Vagina (tissue), 2 donors: ENCODE data around the gene SCGB3A2. TPM values are rescaled to one million over a fixed set of nuclear protein-coding genes. Genes with fewer than 3 reads are reported as not detected.

Source experiments
- DNase-seq, 2 donors: peaks; one replicate each; pipeline ENCODE4 v3.0.0-alpha.2; 2017; ENCODE audit errors: extremely low spot score in 2 of 2
- H3K27ac ChIP-seq: fragments of 200-600 bp; sonication (generic); one replicate; pipeline ENCODE4 v1.5.1; 2019
- H3K27me3 ChIP-seq: fragments of 200-600 bp; sonication (generic); one replicate; pipeline ENCODE4 v1.5.1; 2019
- H3K36me3 ChIP-seq, 2 donors: fragments of 200-600 bp; sonication (generic); one replicate each; pipeline ENCODE4 v1.5.1; 2017 to 2019
- H3K4me1 ChIP-seq: fragments of 200-600 bp; sonication (generic); one replicate; pipeline ENCODE4 v1.5.1; 2019
- H3K4me3 ChIP-seq, 2 donors: fragments of 200-600 bp; sonication (generic); 1 replicate in 1 of 2; 2 replicates in 1 of 2; pipeline ENCODE4 v1.5.1; 2016 to 2019
- H3K9me3 ChIP-seq: fragments of 200-600 bp; sonication (generic); one replicate; pipeline ENCODE4 v1.5.1; 2019
- CTCF ChIP-seq, 3 experiments: fragments of 450-650 bp in 2 of 3; fragments of 200-600 bp in 1 of 3; sonication (generic) in 1 of 3; IDR thresholded peaks; one replicate each; pipeline ENCODE4 v1.5.1; 2017 to 2019; ENCODE audit warnings: antibody characterized with exemption in 3 of 3, mild to moderate bottlenecking in 2 of 3, moderate library complexity in 2 of 3
- POLR2A ChIP-seq, 2 donors: fragments of 450-650 bp; IDR thresholded peaks; one replicate each; pipeline ENCODE4 v1.6.1; 2017; ENCODE audit warnings: antibody characterized with exemption in 2 of 2, mild to moderate bottlenecking in 2 of 2, moderate library complexity in 2 of 2
- POLR2AphosphoS5 ChIP-seq, 2 donors: sonication (generic); formaldehyde crosslinking; IDR thresholded peaks; one replicate each; pipeline ENCODE4 v1.9.0; 2017; ENCODE audit warnings: antibody characterized with exemption in 2 of 2, mild to moderate bottlenecking in 2 of 2, low read depth in 1 of 2; ENCODE audit not compliant: insufficient read depth in 1 of 2
- intact Hi-C: fragments of 100-400 bp; cut with DNase I; formaldehyde crosslinking; loops from one replicate; pipeline ENCODE4 v1.15.1; 2023
- total RNA-seq: library from RNA; depleted of rRNA; stranded (reverse); fragments of >200 nt; gene quantifications from one replicate; pipeline ENCODE4 v1.2.3, GENCODE V29; 2016

The SCGB3A2 gene
- total RNA-seq, 1 donor from 2014 or later: not detected

DNA sequence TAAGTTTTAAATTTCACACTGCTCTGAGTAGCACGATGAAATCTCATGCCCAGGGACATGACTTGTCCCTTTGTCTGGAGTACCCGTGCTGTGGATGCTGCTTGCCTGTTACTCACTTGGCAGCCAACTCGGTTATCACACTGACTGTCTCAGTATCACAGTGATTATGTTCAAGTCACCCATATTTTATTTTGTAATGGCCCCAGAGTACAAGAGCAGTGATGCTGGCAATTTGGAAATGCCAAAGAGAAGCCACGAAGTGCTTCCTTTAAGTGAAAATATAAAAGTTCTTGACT lies 22.8 kb upstream of the SCGB3A2 start:
- intact Hi-C loops: no loop called here
- no peaks in the 10 kb centered on the region for H3K27me3 ChIP-seq
- no peak overlapping the region for H3K4me3 ChIP-seq
- no peaks in the 10 kb centered on the region for H3K36me3 ChIP-seq
- H3K4me1 ChIP-seq: no peaks in the 10 kb centered on the region
- H3K27ac ChIP-seq: no peak overlapping the region
- no peaks in the 10 kb centered on the region for H3K9me3 ChIP-seq
- DNase-seq: no peak
- TF ChIP-seq POLR2A (IDR thresholded peaks at IDR 0.05) (no peak), CTCF (IDR thresholded peaks at IDR 0.05) (no peak), POLR2AphosphoS5 (IDR thresholded peaks at IDR 0.05; ENCODE audit: insufficient read depth in 1 of 2, low read depth in 1 of 2) (no peak)

DNA sequence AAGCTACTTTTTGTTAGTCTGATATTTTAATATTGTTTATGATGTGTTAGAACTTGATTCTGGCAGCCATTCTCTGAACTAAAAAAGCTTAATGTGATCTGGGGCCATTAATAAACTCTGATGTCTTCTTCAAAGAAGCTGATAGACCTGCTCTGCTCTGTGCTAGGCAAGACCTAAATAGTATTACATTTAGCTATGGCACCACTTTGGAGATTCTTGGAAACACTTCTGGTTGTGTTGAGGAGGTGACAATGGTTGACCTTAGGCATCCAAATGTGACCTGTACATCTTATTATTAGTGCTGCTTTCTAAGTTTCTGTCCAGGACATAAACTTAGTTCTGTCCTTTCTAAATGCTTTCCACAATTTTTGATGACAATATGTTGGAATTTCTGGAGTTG lies 21.7 kb upstream of the SCGB3A2 start:
- no peaks in the 10 kb centered on the region for H3K9me3 ChIP-seq
- intact Hi-C loops: no loop called here

DNA sequence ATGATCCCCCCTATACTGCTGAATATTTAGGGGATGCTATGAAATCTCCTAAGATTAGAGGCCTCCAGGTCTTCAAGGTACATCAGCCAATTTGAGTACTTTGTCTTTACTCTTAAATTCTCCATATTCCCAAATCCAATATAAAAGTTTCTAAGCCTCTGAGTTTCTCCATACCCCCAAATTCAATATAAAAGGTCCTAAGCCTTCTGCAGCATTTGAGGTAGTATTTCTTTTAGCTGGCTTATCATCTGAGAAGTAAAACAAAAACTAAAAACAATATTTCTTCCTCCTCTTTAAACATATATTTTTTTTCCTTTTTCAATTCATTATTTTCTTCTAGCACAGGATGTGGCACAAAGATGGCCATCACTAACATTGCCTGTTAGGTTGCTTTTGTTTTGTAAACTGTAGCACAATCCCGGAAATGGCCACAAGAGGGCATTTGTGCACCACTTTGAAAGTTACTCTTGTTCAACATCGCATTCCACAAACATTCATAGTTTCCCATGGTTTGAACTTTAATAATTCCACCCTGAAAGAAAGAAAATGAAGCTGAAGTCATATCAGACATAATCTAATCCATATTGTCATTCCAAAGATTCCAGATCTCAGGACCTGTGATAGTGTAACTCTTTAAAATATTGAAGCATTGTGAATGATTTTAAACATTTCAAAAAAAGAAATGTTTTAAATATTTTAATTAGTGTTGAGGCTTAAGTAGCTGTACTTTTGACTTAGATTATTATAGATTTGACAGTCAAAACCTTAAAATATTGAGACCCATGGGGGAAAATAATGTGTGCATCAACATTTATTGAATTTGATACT lies 21.0 kb upstream of the SCGB3A2 start:
- no peak overlapping the region for H3K4me3 ChIP-seq
- TF ChIP-seq POLR2AphosphoS5 (IDR thresholded peaks at IDR 0.05; ENCODE audit: insufficient read depth in 1 of 2, low read depth in 1 of 2) (no peak), CTCF (IDR thresholded peaks at IDR 0.05) (peak; percentile 44 to 52 (median 50))
- no peaks in the 10 kb centered on the region for H3K27me3 ChIP-seq
- H3K4me1 ChIP-seq: no peaks in the 10 kb centered on the region
- no peak overlapping the region for H3K27ac ChIP-seq
- no peaks in the 10 kb centered on the region for H3K9me3 ChIP-seq
- intact Hi-C loops: no loop called here
- no peak for DNase-seq
- no peaks in the 10 kb centered on the region for H3K36me3 ChIP-seq

More for the DNA sequence above, 21.7 kb upstream of the SCGB3A2 start:
- Histone ChIP-seq H3K36me3 (no peaks in the 10 kb centered on the region), H3K27me3 (no peaks in the 10 kb centered on the region), H3K4me3 (no peak overlapping the region), H3K27ac (no peak overlapping the region), H3K4me1 (no peaks in the 10 kb centered on the region)
- DNase-seq: no peak
- TF ChIP-seq CTCF (IDR thresholded peaks at IDR 0.05) (no peak), POLR2AphosphoS5 (IDR thresholded peaks at IDR 0.05; ENCODE audit: insufficient read depth in 1 of 2, low read depth in 1 of 2) (no peak), POLR2A (IDR thresholded peaks at IDR 0.05) (no peak)

DNA sequence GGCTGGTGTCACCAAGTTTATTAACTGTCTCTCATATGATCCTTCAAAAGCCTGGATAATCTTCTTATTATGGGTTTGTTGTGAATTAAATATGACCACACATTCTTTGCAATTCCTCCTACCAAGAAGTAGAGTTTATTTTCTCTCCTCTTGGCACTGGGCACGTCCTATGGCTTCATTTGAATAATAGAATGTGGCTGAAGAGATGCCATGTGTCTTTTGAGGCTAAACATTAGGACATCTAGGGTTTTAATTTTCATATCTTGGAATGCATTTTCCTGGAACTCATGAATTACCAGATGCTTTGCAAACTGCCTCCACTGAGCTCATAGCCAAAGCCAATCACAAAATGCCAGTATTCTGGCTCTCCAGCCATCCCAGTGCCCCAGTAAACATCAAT lies 19.9 kb upstream of the SCGB3A2 start:
- H3K27me3 ChIP-seq: no peaks in the 10 kb centered on the region
- no peak overlapping the region for H3K27ac ChIP-seq
- no peak for DNase-seq
- no peaks in the 10 kb centered on the region for H3K9me3 ChIP-seq
- intact Hi-C loops: no loop called here
- no peaks in the 10 kb centered on the region for H3K36me3 ChIP-seq
- no peak overlapping the region for H3K4me3 ChIP-seq
- TF ChIP-seq POLR2AphosphoS5 (IDR thresholded peaks at IDR 0.05; ENCODE audit: insufficient read depth in 1 of 2, low read depth in 1 of 2): no peak
- no peak for TF ChIP-seq CTCF (IDR thresholded peaks at IDR 0.05)
- TF ChIP-seq POLR2A (IDR thresholded peaks at IDR 0.05): no peak
- H3K4me1 ChIP-seq: peaks cover 3% of the 10 kb centered on the region

GRCh38 chr5:147859962-147860640 lies 18.4 kb upstream of the SCGB3A2 start:
- Histone ChIP-seq H3K27me3 (no peaks in the 10 kb centered on the region), H3K4me1 (peaks cover 11% of the 10 kb centered on the region), H3K9me3 (no peaks in the 10 kb centered on the region), H3K36me3 (no peaks in the 10 kb centered on the region), H3K4me3 (no peak overlapping the region), H3K27ac (no peak overlapping the region)
- intact Hi-C loops: no loop called here
- no peak for DNase-seq
- TF ChIP-seq POLR2A (IDR thresholded peaks at IDR 0.05) (no peak), POLR2AphosphoS5 (IDR thresholded peaks at IDR 0.05; ENCODE audit: insufficient read depth in 1 of 2, low read depth in 1 of 2) (no peak), CTCF (IDR thresholded peaks at IDR 0.05) (no peak)
